ENCODE results near the gene ATP6V0A1. TPM values are rescaled to one million over a fixed set of nuclear protein-coding genes. Genes with fewer than 3 reads are reported as not detected.

The ATP6V0A1 gene
- polyA plus RNA-seq, 1 donor from 2014 or later = 92.1 TPM

GRCh38 chr17:42508426-42509165, 49.9 kb downstream of the ATP6V0A1 start:
- Histone ChIP-seq H3K9ac (ENCODE audit: low read length) (no peak overlapping the region), H3K4me3 (ENCODE audit: low read length) (no peak overlapping the region), H3K27ac (ENCODE audit: low read length) (no peak overlapping the region), H3K9me2 (ENCODE audit: insufficient read depth, low read length) (no peaks in the 10 kb centered on the region), H3K36me3 (ENCODE audit: insufficient read depth, low read length) (peaks cover 10% of the 10 kb centered on the region), H3K27me3 (ENCODE audit: insufficient read depth, low read depth, low read length) (no peaks in the 10 kb centered on the region), H3K9me3 (ENCODE audit: low read length) (no peaks in the 10 kb centered on the region), H4K20me1 (ENCODE audit: insufficient read depth) (no peaks in the 10 kb centered on the region), H3K4me2 (ENCODE audit: low read length) (no peak overlapping the region), H2AFZ (ENCODE audit: low read depth, low read length) (no peak overlapping the region), H3F3A (ENCODE audit: insufficient read depth, low read length, poor library complexity, severe bottlenecking) (no peaks in the 10 kb centered on the region), H3K79me2 (replicated peaks; ENCODE audit: insufficient read depth, low read length) (no peaks in the 10 kb centered on the region)
- no peak for TF ChIP-seq SMC3 (conservative IDR thresholded peaks at IDR 0.05; ENCODE audit: poor library complexity)

DNA sequence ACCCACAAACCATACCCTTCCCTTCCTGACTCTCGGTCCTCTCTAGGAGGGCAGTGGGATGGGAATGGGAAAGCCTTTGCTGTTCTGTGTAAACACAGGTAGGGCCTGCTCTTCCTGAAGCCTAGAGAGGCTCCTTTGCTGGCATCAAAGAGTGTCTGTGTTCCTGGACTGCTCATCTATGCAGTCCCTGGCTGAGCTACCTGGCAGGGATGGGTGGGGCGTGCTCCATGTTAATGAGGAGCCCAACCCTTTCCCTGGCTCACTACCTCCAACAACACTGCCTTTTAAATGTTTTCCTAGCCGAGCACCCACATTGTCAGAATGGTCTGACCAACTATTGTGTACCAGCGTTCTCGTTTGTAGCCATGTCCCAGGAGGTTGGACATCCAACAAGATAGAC, 50.7 kb downstream of the ATP6V0A1 start:
- Histone ChIP-seq H3K27ac (ENCODE audit: low read length) (no peak overlapping the region), H2AFZ (ENCODE audit: low read depth, low read length) (no peak overlapping the region), H3K79me2 (replicated peaks; ENCODE audit: insufficient read depth, low read length) (no peaks in the 10 kb centered on the region), H3K9me3 (ENCODE audit: low read length) (no peaks in the 10 kb centered on the region), H3K36me3 (ENCODE audit: insufficient read depth, low read length) (peaks cover 10% of the 10 kb centered on the region), H3K9ac (ENCODE audit: low read length) (no peak overlapping the region), H3F3A (ENCODE audit: insufficient read depth, low read length, poor library complexity, severe bottlenecking) (no peaks in the 10 kb centered on the region), H3K4me2 (ENCODE audit: low read length) (no peak overlapping the region), H4K20me1 (ENCODE audit: insufficient read depth) (no peaks in the 10 kb centered on the region), H3K4me3 (ENCODE audit: low read length) (no peak overlapping the region), H3K9me2 (ENCODE audit: insufficient read depth, low read length) (no peaks in the 10 kb centered on the region), H3K27me3 (ENCODE audit: insufficient read depth, low read depth, low read length) (no peaks in the 10 kb centered on the region)
- TF ChIP-seq REST (IDR thresholded peaks at IDR 0.05; ENCODE audit: borderline replicate concordance) (no peak), EP300 (conservative IDR thresholded peaks at IDR 0.05; ENCODE audit: poor library complexity, severe bottlenecking) (no peak), EZH2 (IDR thresholded peaks at IDR 0.05; ENCODE audit: borderline replicate concordance, insufficient read depth, low read length, poor library complexity, severe bottlenecking) (no peak), POLR2AphosphoS5 (IDR thresholded peaks at IDR 0.05) (no peak), RAD21 (conservative IDR thresholded peaks at IDR 0.05) (no peak), TAF1 (IDR thresholded peaks at IDR 0.05; ENCODE audit: low read depth) (no peak), MXI1 (conservative IDR thresholded peaks at IDR 0.05; ENCODE audit: poor library complexity, severe bottlenecking) (no peak), SMC3 (conservative IDR thresholded peaks at IDR 0.05; ENCODE audit: poor library complexity) (no peak)
- TF ChIP-seq, protein P1, sequence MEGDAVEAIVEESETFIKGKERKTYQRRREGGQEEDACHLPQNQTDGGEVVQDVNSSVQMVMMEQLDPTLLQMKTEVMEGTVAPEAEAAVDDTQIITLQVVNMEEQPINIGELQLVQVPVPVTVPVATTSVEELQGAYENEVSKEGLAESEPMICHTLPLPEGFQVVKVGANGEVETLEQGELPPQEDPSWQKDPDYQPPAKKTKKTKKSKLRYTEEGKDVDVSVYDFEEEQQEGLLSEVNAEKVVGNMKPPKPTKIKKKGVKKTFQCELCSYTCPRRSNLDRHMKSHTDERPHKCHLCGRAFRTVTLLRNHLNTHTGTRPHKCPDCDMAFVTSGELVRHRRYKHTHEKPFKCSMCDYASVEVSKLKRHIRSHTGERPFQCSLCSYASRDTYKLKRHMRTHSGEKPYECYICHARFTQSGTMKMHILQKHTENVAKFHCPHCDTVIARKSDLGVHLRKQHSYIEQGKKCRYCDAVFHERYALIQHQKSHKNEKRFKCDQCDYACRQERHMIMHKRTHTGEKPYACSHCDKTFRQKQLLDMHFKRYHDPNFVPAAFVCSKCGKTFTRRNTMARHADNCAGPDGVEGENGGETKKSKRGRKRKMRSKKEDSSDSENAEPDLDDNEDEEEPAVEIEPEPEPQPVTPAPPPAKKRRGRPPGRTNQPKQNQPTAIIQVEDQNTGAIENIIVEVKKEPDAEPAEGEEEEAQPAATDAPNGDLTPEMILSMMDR (IDR thresholded peaks at IDR 0.05; ENCODE audit: poor library complexity, severe bottlenecking) = no peak

Measured in neural cell (in vitro differentiated cells).